ENCODE results near the gene MTPN.

The MTPN gene

DNA sequence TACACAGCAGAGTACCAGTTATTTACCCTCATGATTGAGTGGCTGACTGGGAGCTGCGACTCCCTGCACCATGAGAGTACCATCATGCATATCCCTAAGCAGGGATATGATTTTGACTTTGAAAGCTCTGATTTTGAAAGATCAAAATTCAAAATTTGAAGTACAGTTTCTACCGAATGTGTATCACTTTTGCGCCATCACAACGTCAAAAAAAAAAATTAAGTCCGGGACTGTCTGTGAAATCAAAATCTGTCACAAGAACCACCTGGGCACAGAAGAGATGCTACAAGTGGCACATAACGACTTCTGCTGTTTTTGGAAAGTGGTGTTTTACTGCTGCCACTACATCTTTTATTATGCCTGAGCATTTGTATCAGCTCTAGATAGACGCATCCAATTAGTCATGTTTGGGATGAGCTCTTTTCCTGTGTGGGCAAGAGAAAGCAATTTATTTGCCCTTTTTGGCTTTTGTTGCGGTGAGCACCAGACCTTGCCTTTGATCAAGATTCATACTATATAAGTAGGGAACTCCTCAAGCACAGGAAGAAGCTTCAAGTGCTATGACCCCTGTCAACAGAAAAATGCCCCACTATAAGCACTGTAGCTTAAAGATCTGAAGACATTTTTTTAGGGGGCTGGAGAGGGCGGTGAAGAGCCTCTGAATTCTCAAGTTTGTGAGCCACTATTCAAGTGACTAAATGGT, 10.7 kb downstream of the MTPN start:
- TF ChIP-seq, protein P1, sequence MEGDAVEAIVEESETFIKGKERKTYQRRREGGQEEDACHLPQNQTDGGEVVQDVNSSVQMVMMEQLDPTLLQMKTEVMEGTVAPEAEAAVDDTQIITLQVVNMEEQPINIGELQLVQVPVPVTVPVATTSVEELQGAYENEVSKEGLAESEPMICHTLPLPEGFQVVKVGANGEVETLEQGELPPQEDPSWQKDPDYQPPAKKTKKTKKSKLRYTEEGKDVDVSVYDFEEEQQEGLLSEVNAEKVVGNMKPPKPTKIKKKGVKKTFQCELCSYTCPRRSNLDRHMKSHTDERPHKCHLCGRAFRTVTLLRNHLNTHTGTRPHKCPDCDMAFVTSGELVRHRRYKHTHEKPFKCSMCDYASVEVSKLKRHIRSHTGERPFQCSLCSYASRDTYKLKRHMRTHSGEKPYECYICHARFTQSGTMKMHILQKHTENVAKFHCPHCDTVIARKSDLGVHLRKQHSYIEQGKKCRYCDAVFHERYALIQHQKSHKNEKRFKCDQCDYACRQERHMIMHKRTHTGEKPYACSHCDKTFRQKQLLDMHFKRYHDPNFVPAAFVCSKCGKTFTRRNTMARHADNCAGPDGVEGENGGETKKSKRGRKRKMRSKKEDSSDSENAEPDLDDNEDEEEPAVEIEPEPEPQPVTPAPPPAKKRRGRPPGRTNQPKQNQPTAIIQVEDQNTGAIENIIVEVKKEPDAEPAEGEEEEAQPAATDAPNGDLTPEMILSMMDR (IDR thresholded peaks at IDR 0.05; ENCODE audit: unreplicated experiment in 3 of 3) = no peak
- no peaks in the 10 kb centered on the region for H3K27me3 Mint-ChIP-seq (ENCODE audit: low read depth)
- peaks cover 30% of the 10 kb centered on the region for H3K36me3 Mint-ChIP-seq (ENCODE audit: low read depth)

GRCh38 chr7:135965602-135966001, 11.6 kb downstream of the MTPN start:
- Mint-ChIP-seq H3K27ac (peak overlapping the region in 2 of 3 experiments; percentile 52 to 70), H3K4me3 (no peak overlapping the region), H3K9me3 (no peaks in the 10 kb centered on the region), H3K36me3 (ENCODE audit: low read depth) (peaks cover 25% of the 10 kb centered on the region), H3K27me3 (ENCODE audit: low read depth) (no peaks in the 10 kb centered on the region), H3K4me1 (peaks cover 12% of the 10 kb centered on the region)
- TF ChIP-seq, protein P1 (IDR thresholded peaks at IDR 0.05; ENCODE audit: unreplicated experiment in 3 of 3) = no peak

More for the DNA sequence above, 10.7 kb downstream of the MTPN start:
- Mint-ChIP-seq H3K4me1 (peaks cover 12% of the 10 kb centered on the region), H3K27ac (peak overlapping the region in 2 of 3 experiments; percentile 31 to 37), H3K9me3 (no peaks in the 10 kb centered on the region), H3K4me3 (no peak overlapping the region)

GRCh38 chr7:135964791-135965190, 12.4 kb downstream of the MTPN start:
- Mint-ChIP-seq H3K27ac (no peak overlapping the region), H3K36me3 (ENCODE audit: low read depth) (peaks cover 22% of the 10 kb centered on the region), H3K4me1 (peaks cover 12% of the 10 kb centered on the region), H3K9me3 (no peaks in the 10 kb centered on the region), H3K4me3 (no peak overlapping the region), H3K27me3 (ENCODE audit: low read depth) (no peaks in the 10 kb centered on the region)
- TF ChIP-seq, protein P1 (IDR thresholded peaks at IDR 0.05; ENCODE audit: unreplicated experiment in 3 of 3) = no peak

GRCh38 chr7:135964274-135964673, 12.9 kb downstream of the MTPN start:
- H3K36me3 Mint-ChIP-seq (ENCODE audit: low read depth) = peaks cover 17% of the 10 kb centered on the region
- H3K27ac Mint-ChIP-seq = no peak overlapping the region
- TF ChIP-seq, protein P1 (IDR thresholded peaks at IDR 0.05; ENCODE audit: unreplicated experiment in 3 of 3) = no peak
- H3K9me3 Mint-ChIP-seq = no peaks in the 10 kb centered on the region
- H3K4me3 Mint-ChIP-seq = no peak overlapping the region
- H3K27me3 Mint-ChIP-seq (ENCODE audit: low read depth) = no peaks in the 10 kb centered on the region
- H3K4me1 Mint-ChIP-seq = peaks cover 12% of the 10 kb centered on the region

DNA sequence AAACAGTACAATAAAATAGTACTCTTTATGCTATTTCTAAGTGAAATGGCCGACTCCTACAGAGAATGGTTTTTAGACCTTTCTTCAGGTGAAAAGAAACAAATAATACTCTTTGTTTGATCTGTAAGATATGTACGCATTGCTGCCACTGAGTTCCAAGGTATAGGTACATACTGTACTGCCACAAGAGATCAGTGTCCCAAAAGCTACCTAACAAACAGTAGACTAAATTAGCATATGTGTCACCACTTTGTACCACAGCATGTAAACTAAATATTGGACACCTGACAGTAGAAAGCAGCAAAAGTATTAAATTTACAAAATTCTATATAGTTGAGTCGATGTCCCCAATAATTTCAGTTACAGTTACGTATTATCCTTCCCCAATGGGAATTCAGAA, 14.4 kb downstream of the MTPN start:
- Mint-ChIP-seq H3K27ac (no peak overlapping the region), H3K9me3 (no peaks in the 10 kb centered on the region), H3K4me1 (peaks cover 12% of the 10 kb centered on the region), H3K4me3 (no peak overlapping the region), H3K36me3 (ENCODE audit: low read depth) (peaks cover 11% of the 10 kb centered on the region), H3K27me3 (ENCODE audit: low read depth) (no peaks in the 10 kb centered on the region)
- TF ChIP-seq, protein P1 (IDR thresholded peaks at IDR 0.05; ENCODE audit: unreplicated experiment in 3 of 3) = no peak

All from nephron (organoid).